Kidney (tissue), 14 donors: Measurements from ENCODE around the gene ZNF622. TPM values are rescaled to one million over a fixed set of nuclear protein-coding genes. Genes with fewer than 3 reads are reported as not detected.

Source experiments
- DNase-seq, 5 donors: peaks; one replicate each; pipeline ENCODE4 v3.0.0-alpha.2; 2013 to 2020
- FAIRE-seq: peaks from 2 replicates; lab custom pipeline; 2012; peaks lifted over from hg19 to GRCh38; lab: Jason Lieb, UNC
- H3K27ac ChIP-seq, 2 donors: one replicate each; pipeline ENCODE4 v1.7.0; 2013; ENCODE audit warnings: low read depth in 2 of 2, low read length in 2 of 2, inconsistent platforms in 1 of 2
- H3K27me3 ChIP-seq: one replicate; pipeline ENCODE4 v1.7.1; 2013; ENCODE audit warnings: low read length, inconsistent platforms; ENCODE audit not compliant: control insufficient read depth, insufficient read depth
- H3K36me3 ChIP-seq, 3 donors: one replicate each; pipeline versions ENCODE4 v1.7.0 to v1.7.1; 2013; ENCODE audit warnings: low read length in 3 of 3, control low read depth in 1 of 3, inconsistent platforms in 1 of 3; ENCODE audit not compliant: insufficient read depth in 3 of 3, control insufficient read depth in 2 of 3
- H3K4me1 ChIP-seq, 3 donors: one replicate each; pipeline versions ENCODE4 v1.7.0 to v1.7.1; 2013; ENCODE audit warnings: low read length in 3 of 3, inconsistent platforms in 1 of 3, low read depth in 1 of 3; ENCODE audit not compliant: control insufficient read depth in 2 of 3, insufficient read depth in 2 of 3
- H3K4me3 ChIP-seq, 3 donors: one replicate each; pipeline versions ENCODE4 v1.7.0 to v1.8.1; 2013; ENCODE audit warnings: low read length in 3 of 3, control low read depth in 1 of 3, inconsistent platforms in 1 of 3
- H3K9ac ChIP-seq, 3 donors: one replicate each; pipeline versions ENCODE4 v1.7.0 to v1.7.1; 2013; ENCODE audit warnings: low read length in 3 of 3, control low read depth in 1 of 3, inconsistent platforms in 1 of 3
- H3K9me3 ChIP-seq, 3 donors: one replicate each; pipeline versions ENCODE4 v1.7.0 to v1.7.1; 2013; ENCODE audit warnings: low read length in 3 of 3, control low read depth in 1 of 3, inconsistent platforms in 1 of 3; ENCODE audit not compliant: control insufficient read depth in 2 of 3, insufficient read depth in 1 of 3
- CTCF ChIP-seq: IDR thresholded peaks from 3 replicates; pipeline ENCODE4 v1.5.1; 2012; ENCODE audit warnings: mild to moderate bottlenecking, moderate library complexity, borderline replicate concordance; ENCODE audit not compliant: insufficient read depth; ENCODE audit errors: extremely low read depth
- intact Hi-C: fragments of 100-400 bp; cut with DNase I; formaldehyde crosslinking; loops from one replicate; pipeline ENCODE4 v1.11.1; 2022
- polyA plus RNA-seq: library from polyadenylated mRNA; stranded (reverse); fragments of 350-450 nt; fragmentation: Illumina TruSeq; extraction: RNeasy Lipid Tissue Mini Kit (QIAGEN cat#74804); gene quantifications from one replicate; pipeline ENCODE4 v1.2.3, GENCODE V29; 2014; ENCODE audit warnings: low read depth, low replicate concordance; ENCODE audit not compliant: insufficient read depth
- total RNA-seq: library from RNA; stranded (reverse); fragmentation: NEBNext Ultra II Directional; extraction: Animal tissue kit (Norgen Biotek cat#: 25700); gene quantifications from one replicate; pipeline ENCODE4 v1.2.1, GENCODE V29; 2021
- donor health status: control.
- donor health status: control.
- donor health status: control.
- donor health status: control.
- donor health status: control.
- donor health status: DM: yes; HTN: yes; CAD: no.
- donor health status: Normal renal cell carcinoma (clear cell type).

ZNF622 gene
- total and polyA plus RNA-seq, 2 donors from 2014 or later, result 26.0 to 30.2 TPM

GRCh38 chr5:16431490-16431889 lies 34.1 kb downstream of the ZNF622 start:
- no peak overlapping the region for H3K4me3 ChIP-seq
- FAIRE-seq (no peak), DNase-seq (no peak)
- H3K4me1 ChIP-seq, result no peaks in the 10 kb centered on the region
- H3K9ac ChIP-seq, result no peak overlapping the region
- no peaks in the 10 kb centered on the region for H3K9me3 ChIP-seq
- intact Hi-C loops, result no loop called here
- no peaks in the 10 kb centered on the region for H3K27me3 ChIP-seq
- H3K27ac ChIP-seq, result no peak overlapping the region
- no peak for TF ChIP-seq CTCF
- H3K36me3 ChIP-seq, result no peaks in the 10 kb centered on the region

- DNase-seq, result no peak
Measured at GRCh38 chr5:16430349-16431089, 35.1 kb downstream of the ZNF622 start.

GRCh38 chr5:16428359-16428758 lies 37.2 kb downstream of the ZNF622 start:
- Histone ChIP-seq H3K9me3 (no peaks in the 10 kb centered on the region), H3K36me3 (no peaks in the 10 kb centered on the region), H3K27me3 (no peaks in the 10 kb centered on the region), H3K27ac (no peak overlapping the region), H3K9ac (no peak overlapping the region), H3K4me1 (no peaks in the 10 kb centered on the region), H3K4me3 (no peak overlapping the region)
- FAIRE-seq, result no peak
- intact Hi-C loops, result no loop called here
- no peak for TF ChIP-seq CTCF
- no peak for DNase-seq

More at GRCh38 chr5:16430349-16431089, 35.1 kb downstream of the ZNF622 start:
- Histone ChIP-seq H3K4me3 (no peak overlapping the region), H3K9ac (no peak overlapping the region), H3K36me3 (no peaks in the 10 kb centered on the region), H3K27me3 (no peaks in the 10 kb centered on the region), H3K9me3 (no peaks in the 10 kb centered on the region), H3K27ac (no peak overlapping the region), H3K4me1 (no peaks in the 10 kb centered on the region)
- intact Hi-C loops, result no loop called here
- FAIRE-seq, result no peak
- no peak for TF ChIP-seq CTCF
